ENCODE data around the gene CTSG.
"Not testable (repeated sequence)": the region's sequence is repeated elsewhere in the genome, so short reads cannot be mapped to it uniquely, and the experiment has no call there.

Gene CTSG

DNA sequence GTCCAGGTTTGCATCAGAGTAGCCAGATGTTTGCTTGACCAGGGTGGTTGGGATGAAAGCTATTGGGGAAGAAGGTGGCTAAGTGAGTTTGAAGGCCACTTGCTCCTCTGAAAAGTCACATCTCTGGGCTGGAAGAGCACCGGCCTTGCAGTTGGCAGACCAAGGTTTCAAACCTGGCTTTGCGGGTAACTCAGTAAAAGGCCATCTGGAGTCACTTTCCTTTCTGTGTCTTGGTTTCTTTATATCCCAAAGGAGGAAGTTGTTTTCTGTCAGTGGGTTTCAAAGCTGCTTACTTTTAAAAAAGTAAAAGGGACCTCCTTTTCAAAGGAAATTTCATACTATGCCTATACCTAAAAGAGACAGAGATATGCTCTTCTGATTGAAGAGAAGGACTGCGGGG is 41.8 kb downstream of the CTSG start:
- no peak overlapping the region for H3K4me3 ChIP-seq (ENCODE audit: low read depth, low read length)
- no peaks in the 10 kb centered on the region for H3K36me3 ChIP-seq
- no peak for TF ChIP-seq CTCF (IDR thresholded peaks at IDR 0.05; ENCODE audit: low read depth, low read length)
- H3K9me3 ChIP-seq (ENCODE audit: severe bottlenecking): no peaks in the 10 kb centered on the region
- no peak for DNase-seq
- peaks cover 10% of the 10 kb centered on the region for H3K27me3 ChIP-seq (ENCODE audit: insufficient read depth, low read depth, severe bottlenecking)
- H3K27ac ChIP-seq: no peak overlapping the region

DNA sequence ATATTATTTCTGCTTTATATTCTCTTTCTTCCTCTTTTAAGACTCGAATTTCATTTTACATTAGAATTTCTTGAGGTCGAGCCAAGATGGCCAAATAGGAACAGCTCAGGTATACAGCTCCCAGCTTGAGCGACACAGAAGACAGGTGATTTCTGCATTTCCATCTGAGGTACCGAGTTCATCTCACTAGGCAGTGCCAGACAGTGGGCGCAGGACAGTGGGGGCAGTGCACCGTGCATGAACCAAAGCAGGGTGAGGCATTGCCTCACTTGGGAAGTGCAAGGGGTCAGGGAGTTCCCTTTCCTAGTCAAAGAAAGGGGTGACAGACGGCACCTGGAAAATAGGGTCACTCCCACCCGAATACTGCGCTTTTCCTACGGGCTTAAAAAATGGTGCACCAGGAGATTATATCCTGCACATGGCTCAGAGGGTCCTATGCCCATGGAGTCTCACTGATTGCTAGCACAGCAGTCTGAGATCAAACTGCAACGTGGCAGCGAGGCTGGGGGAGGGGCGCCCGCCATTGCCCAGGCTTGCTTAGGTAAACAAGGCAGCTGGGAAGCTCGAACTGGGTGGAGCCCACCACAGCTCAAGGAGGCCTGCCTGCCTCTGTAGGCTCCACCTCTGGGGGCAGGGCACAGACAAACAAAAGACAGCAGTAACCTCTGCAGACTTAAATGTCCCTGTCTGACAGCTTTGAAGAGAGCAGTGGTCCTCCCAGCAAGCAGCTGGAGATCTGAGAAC is 50.0 kb downstream of the CTSG start:
- not testable (repeated sequence) for DNase-seq; H3K27ac ChIP-seq; H3K9me3 ChIP-seq (ENCODE audit: severe bottlenecking); H3K36me3 ChIP-seq; H3K4me3 ChIP-seq (ENCODE audit: low read depth, low read length); H3K27me3 ChIP-seq (ENCODE audit: insufficient read depth, low read depth, severe bottlenecking)
